KOPT-K1 (cell line): ENCODE data around the gene AIFM3.
"Not testable (repeated sequence)": the region's sequence is repeated elsewhere in the genome, so short reads cannot be mapped to it uniquely, and the experiment has no call there.

ENCODE experiments used
- H3K27ac ChIP-seq: fragments of 200-600 bp; sonication (generic); 2 replicates; pipeline ENCODE4 v1.5.1; 2016; ENCODE audit warnings: antibody characterized with exemption, mild to moderate bottlenecking, low read depth, low read length; ENCODE audit not compliant: poor library complexity, severe bottlenecking
- H3K36me3 ChIP-seq: fragments of 200-600 bp; sonication (generic); 2 replicates; pipeline ENCODE4 v1.5.1; 2017; ENCODE audit warnings: antibody characterized with exemption, mild to moderate bottlenecking, low read length, moderate library complexity; ENCODE audit not compliant: insufficient read depth
- H3K9me3 ChIP-seq: fragments of 200-600 bp; sonication (generic); 2 replicates; pipeline ENCODE4 v1.5.1; 2017; ENCODE audit warnings: antibody characterized with exemption, low read length, mild to moderate bottlenecking; ENCODE audit not compliant: insufficient read depth, poor library complexity, severe bottlenecking

Gene AIFM3

DNA sequence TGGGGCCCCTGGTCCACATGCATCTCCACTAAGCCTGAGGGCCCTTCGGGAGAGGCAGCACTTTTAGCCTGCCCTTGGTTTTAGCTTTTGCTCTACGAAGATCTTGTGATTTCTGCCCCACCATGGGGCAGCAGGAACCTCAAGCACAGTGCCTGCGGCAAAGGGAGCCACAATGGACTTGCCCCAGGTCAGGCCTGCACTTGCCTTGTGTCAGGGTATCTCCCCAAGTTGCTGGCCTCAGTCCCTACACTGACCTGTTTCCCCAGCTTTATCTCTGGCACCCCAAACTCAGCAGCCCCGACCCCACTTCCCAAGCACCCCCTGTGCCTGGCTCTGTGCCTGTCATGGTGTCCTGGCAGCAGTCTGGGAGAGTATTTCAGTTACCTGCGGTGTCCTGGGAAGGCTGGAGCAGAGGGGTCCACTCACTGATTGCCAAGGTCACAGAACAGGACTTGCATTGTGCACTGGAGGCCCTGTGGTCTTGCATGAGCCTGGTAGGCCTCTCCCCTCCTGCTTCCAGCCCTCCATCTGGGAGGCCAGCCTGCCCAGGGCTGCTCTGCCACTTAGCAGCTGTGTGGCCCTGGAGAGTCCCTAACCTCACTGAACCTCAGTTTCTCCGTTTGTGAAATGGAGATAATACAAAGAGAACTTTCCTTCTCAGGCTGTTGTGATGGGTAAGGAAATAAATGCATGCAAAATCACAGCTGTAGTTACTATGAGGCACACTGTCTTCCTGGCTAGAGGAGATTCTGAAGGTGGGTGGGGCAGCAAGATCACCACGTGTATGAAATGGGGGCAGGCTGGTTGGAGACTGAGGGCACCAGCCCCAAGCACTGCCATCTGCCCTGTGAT, 3.6 kb upstream of the AIFM3 start:
- H3K9me3 ChIP-seq = no peaks in the 10 kb centered on the region
- H3K27ac ChIP-seq = no peak overlapping the region
- no peaks in the 10 kb centered on the region for H3K36me3 ChIP-seq

DNA sequence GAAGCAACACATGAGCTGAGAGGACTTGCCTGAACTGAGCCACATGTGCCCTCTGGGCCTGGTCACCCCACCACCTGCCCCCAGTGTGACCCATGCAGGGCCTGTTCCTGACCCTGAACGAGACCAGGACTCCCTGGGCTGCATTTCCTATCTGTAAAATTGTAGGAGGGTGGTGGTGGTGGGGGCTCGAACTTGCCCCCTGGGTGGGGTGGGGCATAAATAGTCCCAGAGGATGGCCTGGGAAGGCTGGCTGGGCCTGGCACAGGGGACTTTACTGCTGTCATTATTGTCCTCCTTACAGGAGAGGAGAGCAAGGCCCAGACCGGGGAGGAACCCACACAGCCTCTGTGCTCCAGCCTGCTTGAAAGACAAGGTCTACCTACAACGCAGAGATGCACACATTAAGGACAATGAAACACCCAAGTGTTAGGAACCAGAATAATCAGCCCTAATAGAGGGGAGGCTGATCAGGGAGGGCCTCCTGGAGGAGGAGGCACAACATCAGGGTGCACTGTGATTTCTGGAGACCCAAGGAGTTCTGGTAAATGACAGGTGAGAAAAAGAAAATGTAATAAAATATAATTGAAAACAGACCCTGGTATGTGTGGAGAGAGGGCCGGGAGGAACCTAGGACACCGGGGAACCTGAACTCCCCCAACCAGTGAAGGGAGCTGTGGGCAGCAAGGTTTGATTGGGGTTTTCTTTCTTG, 2.8 kb upstream of the AIFM3 start:
- Histone ChIP-seq H3K9me3 (no peaks in the 10 kb centered on the region), H3K27ac (no peak overlapping the region), H3K36me3 (no peaks in the 10 kb centered on the region)

DNA sequence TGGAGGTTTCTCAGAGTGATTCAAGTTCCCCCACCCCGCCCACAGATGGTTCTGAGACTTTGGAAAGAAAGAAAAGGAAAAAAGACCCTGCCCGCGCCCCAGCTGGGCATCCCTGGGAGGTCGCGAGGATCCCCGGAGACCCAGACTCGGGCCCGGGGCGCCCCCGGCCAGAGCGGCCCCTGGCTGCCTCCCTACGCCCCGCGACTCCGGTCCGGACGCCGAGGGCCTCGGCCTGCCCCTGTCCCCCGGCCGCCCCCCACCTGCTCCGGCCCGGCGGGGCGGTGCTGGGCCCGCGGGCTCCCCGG, 2.3 kb upstream of the AIFM3 start:
- no peaks in the 10 kb centered on the region for H3K9me3 ChIP-seq
- no peak overlapping the region for H3K27ac ChIP-seq
- H3K36me3 ChIP-seq = no peaks in the 10 kb centered on the region

DNA sequence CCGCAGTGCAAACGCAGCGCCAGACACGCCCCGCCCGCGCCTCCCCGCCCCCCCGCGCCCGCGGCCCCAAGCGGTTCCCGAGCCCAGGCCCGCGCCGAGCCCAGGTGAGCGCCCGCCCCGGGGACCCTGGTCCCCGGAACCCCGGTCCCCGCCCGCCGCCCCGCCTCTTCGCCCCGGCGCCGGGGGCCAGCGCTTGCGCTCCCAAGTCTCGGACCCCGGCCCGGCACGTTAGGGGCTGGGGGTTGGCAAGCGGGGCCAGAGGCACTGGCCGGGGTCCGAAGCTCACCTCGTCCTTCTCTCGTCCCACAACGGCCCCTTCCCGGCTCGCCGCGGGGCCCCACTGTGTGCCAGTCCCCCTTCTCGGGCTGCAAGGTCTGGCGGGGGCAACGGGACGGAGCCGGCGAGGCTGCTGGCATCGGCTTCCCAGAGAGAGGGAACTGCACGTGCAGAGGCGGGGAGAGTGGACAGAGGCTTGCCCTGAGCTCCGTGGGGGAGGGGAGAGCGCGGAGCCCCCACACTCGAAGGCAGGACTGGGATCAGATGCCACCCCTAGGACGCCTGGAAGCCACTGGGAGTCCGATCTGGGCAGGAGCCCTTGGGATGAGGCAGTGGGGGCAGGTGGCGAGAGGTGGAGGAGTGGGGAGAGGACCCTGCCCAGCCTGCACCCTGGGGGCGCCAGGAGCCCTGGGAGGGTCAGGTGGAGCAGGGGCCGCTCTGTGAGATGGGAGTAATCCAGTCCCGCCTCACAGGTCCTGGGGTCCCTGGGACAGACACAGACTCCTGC, 1.8 kb upstream of the AIFM3 start:
- Histone ChIP-seq H3K36me3 (no peaks in the 10 kb centered on the region), H3K27ac (no peak overlapping the region), H3K9me3 (no peaks in the 10 kb centered on the region)

DNA sequence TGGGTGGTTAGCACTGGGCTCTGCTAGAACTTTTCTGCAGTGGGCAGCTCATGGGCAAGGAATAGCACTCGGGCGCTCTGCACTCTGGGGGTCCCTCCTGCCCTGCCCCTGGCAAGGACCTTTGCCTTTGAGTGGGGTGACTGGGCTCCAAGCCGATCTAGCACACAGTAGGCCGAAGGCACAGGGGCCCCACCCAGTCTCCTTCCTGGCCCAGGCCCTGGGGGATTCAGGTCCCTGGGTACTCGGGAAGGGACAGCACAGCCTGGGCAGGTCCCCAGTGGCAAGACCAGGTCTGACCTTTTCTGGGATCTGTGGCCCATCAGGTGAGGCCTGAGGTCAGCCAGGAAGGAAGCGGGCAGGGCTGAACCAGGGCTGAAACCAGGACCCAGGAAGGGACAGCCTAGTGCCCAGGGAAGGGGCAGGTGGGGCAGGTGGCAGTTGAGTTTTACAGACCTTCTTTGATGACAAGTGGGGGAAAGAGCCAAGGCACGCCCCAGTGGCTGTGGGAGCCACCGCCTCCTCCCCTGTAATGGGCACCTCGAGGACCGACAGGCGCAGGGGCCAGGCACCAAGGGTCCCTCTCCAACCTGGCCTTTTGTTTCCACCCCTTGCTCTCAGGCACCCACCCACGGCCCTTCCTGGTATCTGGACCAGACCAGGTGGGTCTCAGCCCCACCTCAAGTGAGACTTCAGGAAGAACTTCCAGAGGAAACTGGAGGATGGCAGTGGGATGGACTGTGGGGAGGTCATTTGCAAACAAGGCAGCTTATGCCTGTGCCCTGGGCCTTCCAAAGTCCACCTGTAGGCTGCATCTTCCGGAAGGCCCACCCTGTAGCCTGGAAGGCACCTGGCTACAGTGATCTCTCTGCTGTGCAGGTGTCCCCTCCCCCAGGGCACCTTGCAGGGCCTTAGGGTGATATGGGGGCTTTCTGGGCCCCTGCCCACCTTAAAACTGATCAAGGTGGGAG, 883 bp upstream of the AIFM3 start:
- no peaks in the 10 kb centered on the region for H3K9me3 ChIP-seq
- no peak overlapping the region for H3K27ac ChIP-seq
- H3K36me3 ChIP-seq = no peaks in the 10 kb centered on the region

DNA sequence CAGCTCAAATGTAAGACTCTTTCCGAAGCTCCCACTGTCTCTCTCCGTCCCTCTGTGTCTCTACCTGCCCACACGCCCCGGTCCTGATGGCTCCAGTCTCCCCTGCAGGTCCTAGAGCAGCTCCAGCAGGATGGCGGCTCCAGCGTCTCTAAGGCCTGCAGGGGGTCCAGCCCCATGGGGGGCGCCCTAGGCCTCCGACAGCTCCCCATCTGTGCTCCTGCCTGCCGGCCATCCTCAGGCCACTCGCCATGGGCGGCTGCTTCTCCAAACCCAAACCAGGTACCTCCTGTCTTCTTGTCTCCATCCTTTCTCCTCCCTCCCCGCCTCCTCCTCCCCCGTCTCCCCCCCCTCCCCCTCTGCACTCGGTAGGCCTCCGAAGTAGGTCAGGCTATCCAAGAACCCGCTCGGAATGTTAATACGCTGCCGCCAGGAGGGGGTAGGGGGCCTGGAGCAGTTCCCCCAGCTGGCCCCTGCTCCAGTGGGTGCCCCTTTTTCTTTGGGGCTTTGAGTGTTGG, 699 bp downstream of the AIFM3 start:
- no peaks in the 10 kb centered on the region for H3K9me3 ChIP-seq
- H3K27ac ChIP-seq = no peak overlapping the region
- no peaks in the 10 kb centered on the region for H3K36me3 ChIP-seq

DNA sequence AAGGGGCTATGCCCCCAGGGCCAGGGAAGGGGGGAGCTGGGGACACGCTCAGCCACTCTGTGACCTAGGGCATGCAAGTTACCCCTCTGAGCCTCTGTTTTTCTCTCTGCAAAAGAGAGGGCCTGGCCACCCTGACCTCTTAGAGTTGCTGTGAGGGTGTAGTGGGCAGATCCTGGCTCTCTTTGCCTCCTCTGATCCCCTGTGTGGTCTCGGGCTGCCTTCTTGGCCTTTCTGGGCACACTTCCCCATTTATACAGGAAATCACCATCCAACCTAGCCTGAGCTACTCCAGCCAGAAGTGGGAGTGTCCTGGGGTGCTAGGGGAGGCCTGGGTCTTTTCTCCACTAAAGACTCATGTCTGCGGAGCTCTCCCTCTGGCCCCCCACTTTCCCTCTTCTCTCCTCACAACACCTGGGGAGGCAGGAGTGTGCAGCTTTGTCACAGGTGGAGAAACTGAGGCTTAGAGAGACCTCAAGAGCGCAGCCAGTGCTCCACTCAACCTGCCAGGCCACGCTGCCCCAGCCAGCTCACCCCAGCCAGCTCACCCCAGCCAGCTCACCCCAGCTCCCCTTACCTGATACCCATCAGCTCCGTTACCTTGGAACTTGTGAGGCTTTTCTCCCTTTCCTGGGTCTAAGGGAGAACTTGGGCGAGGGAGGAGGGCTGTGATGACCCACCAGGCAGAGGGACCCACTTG, 1.4 kb downstream of the AIFM3 start:
- Histone ChIP-seq H3K36me3 (no peaks in the 10 kb centered on the region), H3K27ac (no peak overlapping the region), H3K9me3 (no peaks in the 10 kb centered on the region)

DNA sequence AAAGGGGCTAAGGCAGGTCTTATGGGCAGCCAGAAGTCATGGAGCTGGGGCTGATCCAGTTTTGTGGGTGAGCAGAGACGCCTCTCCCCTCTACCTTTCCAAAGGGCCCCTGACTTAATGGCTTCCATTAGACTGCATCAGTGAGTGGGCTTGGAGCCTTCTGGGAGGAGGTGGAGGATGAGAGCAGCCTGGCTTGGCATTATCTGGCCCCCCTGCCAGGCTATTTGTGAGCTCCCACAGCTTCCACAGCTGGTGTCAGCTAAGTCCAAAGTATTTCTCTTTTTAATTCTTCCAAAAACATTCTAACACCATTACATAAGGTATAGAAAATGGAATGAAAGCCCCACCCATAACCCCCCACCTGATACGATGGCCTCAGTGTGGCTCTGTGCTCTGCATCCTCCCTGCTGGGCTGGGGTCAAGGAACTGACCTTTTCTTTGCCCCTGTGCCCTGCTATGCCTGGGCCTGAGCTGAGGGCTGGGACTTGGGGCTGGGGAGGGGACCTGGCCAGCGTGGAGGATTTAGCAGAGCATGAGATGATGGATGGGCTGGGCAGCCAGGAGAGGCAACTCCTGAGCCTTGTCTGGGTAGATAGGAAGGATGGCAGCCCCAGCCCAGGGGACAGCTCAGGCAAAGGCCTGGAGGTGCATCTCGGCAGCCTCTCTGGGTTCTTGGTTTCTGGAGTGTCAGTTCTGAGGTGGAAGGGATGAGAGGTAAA, 4.0 kb downstream of the AIFM3 start:
- Histone ChIP-seq H3K36me3 (no peaks in the 10 kb centered on the region), H3K27ac (no peak overlapping the region)

DNA sequence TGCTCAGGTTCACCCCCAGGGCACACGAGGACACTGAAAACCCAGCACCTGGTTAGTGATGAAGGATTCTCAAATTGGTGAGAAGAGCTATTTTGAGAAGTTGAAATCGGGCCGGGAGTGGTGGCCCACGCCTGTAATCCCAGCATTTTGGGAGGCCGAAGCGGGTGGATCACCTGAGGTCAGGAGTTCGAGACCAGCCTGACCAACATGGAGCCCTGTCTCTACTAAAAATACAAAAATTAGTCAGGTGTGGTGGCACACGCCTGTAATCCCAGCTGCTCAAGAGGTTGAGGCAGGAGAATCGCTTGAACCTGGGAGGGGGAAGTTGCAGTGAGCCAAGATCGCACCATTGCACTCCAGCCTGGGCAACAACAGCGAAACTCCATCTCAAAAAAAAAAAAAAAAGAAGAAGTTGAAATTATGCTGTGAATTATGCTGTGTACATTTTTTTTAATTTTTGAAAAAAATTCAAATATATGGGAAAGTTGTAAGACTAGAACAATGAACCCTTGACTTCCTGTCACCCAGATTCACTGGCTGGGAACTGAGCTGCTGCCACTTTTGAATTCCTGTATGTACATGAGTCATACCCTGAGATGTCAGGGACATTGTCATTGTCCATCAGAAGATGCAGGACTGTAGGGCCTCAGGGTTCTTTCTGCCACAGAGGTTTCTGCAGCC, 5.1 kb downstream of the AIFM3 start:
- H3K9me3 ChIP-seq, H3K36me3 ChIP-seq, H3K27ac ChIP-seq: not testable (repeated sequence)

More for the DNA sequence above, 4.0 kb downstream of the AIFM3 start:
- H3K9me3 ChIP-seq = no peaks in the 10 kb centered on the region

DNA sequence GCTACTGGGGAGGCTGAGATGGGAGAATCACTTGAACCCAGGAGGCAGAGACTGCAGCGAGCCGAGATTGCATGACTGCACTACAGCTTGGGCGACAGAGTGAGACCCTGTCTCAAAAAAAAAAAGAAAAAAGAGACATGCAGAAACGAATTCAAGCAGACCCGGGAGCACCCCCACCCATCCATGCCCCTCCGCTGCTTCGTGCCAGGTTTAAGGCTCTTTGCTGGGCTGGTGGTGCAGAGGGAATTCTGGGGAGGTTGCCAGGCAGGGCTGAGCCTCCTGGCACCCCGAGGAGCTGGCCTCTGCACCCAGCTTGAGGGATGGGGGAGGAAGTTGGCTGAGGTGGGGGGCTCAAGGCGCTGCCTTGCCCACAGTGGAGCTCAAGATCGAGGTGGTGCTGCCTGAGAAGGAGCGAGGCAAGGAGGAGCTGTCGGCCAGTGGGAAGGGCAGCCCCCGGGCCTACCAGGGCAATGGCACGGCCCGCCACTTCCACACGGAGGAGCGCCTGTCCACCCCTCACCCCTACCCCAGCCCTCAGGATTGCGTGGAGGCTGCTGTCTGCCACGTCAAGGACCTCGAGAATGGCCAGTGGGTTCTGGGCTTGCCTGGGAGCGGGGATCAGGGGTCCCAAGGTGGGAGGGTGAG, 6.0 kb downstream of the AIFM3 start:
- no peak overlapping the region for H3K27ac ChIP-seq
- H3K36me3 ChIP-seq = no peaks in the 10 kb centered on the region
- no peaks in the 10 kb centered on the region for H3K9me3 ChIP-seq

DNA sequence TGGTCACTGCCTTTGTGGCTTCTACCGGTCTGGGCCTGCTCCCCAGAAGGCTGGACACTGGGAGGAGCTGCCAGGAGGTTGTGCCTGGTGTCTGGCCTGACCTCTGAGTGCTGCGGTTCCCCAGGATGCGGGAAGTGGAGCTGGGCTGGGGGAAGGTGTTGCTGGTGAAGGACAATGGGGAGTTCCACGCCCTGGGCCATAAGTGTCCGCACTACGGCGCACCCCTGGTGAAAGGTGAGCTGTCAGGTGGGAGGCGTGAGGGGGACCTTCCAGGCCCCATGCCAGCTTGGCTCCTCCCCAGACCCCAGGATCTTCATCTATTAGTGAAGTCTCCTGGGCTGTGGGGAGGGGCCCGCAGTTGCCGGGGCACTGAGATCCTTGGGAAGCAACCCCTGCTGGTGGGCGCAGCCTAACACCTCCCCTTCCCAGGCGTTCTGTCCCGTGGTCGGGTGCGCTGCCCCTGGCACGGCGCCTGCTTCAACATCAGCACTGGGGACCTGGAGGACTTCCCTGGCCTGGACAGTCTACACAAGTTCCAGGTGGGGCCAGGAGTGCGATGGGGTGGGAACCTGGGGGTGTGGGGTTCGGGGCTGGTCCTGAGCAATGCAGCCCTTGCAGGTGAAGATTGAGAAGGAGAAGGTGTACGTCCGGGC, 6.7 kb downstream of the AIFM3 start:
- Histone ChIP-seq H3K27ac (no peak overlapping the region), H3K9me3 (peaks cover 6% of the 10 kb centered on the region), H3K36me3 (no peaks in the 10 kb centered on the region)

DNA sequence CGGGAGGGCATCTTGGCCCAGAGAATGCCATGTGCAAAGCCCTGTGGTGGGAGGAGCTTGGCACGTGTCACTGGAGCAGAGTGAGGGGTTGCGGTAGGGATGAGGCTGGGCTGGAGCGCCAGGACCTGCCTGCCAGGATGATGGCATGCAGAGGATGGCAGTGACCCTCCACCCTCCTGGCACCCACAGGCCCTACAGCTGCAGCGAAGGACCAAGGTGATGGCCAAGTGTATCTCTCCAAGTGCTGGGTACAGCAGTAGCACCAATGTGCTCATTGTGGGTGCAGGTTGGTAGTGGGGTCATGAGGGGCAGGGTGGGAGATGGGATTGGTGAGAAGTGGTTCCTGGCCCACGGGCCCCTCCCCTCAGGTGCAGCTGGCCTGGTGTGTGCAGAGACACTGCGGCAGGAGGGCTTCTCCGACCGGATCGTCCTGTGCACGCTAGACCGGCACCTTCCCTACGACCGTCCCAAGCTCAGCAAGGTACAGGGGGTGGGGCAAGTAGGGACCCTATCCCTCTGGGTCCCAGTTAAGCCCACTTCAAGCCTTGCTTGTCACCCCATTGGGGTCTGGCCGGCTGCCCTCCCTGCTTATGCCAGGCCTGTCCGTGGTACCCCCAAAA, 7.4 kb downstream of the AIFM3 start:
- Histone ChIP-seq H3K9me3 (peaks cover 11% of the 10 kb centered on the region), H3K27ac (no peak overlapping the region), H3K36me3 (no peaks in the 10 kb centered on the region)
